ENCODE data around the gene MS4A1. TPM values are rescaled to one million over a fixed set of nuclear protein-coding genes. Genes with fewer than 3 reads are reported as not detected.
"Not testable (repeated sequence)": the region's sequence is repeated elsewhere in the genome, so short reads cannot be mapped to it uniquely, and the experiment has no call there.

MS4A1 gene
- not detected in 2 replicates for total RNA-seq (2014; rRNA removed; shearing (Covaris generic))

DNA sequence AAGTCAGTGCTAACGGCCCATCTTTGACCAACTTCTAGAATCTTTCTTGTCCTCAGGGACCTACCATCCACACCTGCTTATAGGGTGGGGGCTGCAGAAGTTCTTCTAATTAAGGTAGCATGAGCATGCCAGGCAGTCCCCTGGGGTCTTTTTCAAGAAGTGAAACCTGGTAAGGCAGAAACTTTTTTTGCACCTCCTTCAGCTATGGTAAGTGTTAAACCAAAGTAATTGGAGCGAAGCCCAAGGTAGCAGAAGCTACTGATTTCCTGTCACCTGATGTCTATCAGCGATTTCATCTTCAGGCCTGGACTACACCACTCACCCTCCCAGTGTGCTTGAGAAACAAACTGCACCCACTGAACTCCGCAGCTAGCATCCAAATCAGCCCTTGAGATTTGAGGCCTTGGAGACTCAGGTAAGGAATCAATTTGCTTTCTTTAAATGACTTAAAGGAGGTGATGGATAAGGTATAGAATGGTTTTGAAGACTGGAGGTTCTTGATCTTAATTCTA lies at the start of gene MS4A1:
TSS of gene MS4A1 (plus strand) at position 317 of the 512 bp plus-strand sequence. CDS start 6,528 bp downstream, outside the sequence.
- H3K36me3 ChIP-seq (replicated peaks; ENCODE audit: control insufficient read depth, insufficient read depth, low read length): no peaks in the 10 kb centered on the region
- H3K4me3 ChIP-seq (ENCODE audit: insufficient read depth, low read depth, low read length): no peak within 1 kb of the TSS
- no peaks in the 10 kb centered on the region for H3K27me3 ChIP-seq (ENCODE audit: control insufficient read depth, insufficient read depth, low read length)
- DNase-seq: no peak

- no peak overlapping the region for H3K4me3 ChIP-seq (ENCODE audit: insufficient read depth, low read depth, low read length)
- DNase-seq: no peak
- no peaks in the 10 kb centered on the region for H3K27me3 ChIP-seq (ENCODE audit: control insufficient read depth, insufficient read depth, low read length)
- no peaks in the 10 kb centered on the region for H3K36me3 ChIP-seq (replicated peaks; ENCODE audit: control insufficient read depth, insufficient read depth, low read length)
These were observed 35.6 kb upstream of the MS4A1 start for GRCh38 chr11:60420015-60420414.

DNA sequence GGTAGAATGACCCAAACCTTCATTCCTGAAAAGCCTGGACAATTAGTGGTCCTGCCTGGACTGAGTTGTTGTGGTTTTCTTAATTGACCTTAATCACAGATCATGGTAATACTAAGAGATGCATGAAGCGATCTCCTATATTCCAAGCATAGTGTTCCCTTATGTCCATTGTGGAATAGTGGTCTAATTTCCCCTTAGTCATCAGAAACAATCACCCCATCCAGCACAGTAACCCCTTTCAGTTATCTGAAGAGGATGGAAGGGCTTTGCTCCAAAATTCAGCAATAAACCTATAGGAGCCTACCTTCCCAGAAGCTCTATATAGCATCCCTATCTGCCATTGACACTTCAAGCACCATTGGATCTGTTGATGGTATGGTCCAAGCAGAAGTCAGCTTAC lies 33.0 kb upstream of the MS4A1 start:
- no peaks in the 10 kb centered on the region for H3K27me3 ChIP-seq (ENCODE audit: control insufficient read depth, insufficient read depth, low read length)
- no peak for DNase-seq
- no peaks in the 10 kb centered on the region for H3K36me3 ChIP-seq (replicated peaks; ENCODE audit: control insufficient read depth, insufficient read depth, low read length)
- H3K4me3 ChIP-seq (ENCODE audit: insufficient read depth, low read depth, low read length): no peak overlapping the region

DNA sequence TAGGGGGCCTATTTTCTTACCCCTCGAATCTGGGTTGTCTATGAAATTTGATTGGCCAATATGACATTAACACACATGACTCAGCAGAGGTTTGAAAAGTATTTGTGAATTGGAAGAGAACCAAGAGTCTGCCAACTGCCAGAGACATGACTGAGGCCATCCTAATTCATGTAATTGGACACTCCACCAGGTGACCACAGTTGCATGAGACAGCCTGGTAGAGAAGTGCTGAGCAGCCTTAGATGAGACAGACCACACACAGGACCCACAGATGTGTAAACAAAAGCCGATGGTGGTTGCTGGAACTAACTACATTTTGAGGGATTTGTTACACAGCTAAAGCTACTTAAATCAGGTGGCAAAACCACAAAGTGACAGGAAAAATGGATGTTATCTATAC lies 27.1 kb upstream of the MS4A1 start:
- Histone ChIP-seq H3K27me3 (ENCODE audit: control insufficient read depth, insufficient read depth, low read length) (no peaks in the 10 kb centered on the region), H3K4me3 (ENCODE audit: insufficient read depth, low read depth, low read length) (no peak overlapping the region), H3K36me3 (replicated peaks; ENCODE audit: control insufficient read depth, insufficient read depth, low read length) (no peaks in the 10 kb centered on the region)
- DNase-seq: no peak

DNA sequence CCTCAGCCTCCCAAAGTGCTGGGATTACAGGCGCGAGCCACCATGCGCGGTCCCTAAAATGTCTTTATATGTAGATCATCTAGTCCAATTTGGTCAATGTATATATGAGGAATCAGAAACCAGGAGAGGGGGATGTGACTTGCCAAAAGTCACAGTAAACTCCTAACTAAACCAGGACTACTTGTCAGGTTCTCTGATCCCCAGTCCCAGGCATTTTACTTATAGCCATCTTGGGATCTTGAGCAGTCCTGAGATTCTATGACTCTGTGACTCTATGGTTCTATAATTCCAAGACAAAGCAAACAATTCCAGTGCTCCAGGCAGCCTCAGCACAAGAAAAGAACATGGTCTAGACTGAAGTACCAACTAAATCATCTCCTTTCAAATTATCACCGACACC lies 26.4 kb upstream of the MS4A1 start, which contains the start of gene MS4A5:
TSS of gene MS4A5 (plus strand) at position 301 of the 400 bp plus-strand sequence. CDS start 103 bp downstream, outside the sequence.
- H3K27me3 ChIP-seq (ENCODE audit: control insufficient read depth, insufficient read depth, low read length): no peaks in the 10 kb centered on the region
- no peak within 1 kb of the TSS for H3K4me3 ChIP-seq (ENCODE audit: insufficient read depth, low read depth, low read length)
- DNase-seq: no peak
- H3K36me3 ChIP-seq (replicated peaks; ENCODE audit: control insufficient read depth, insufficient read depth, low read length): no peaks in the 10 kb centered on the region

DNA sequence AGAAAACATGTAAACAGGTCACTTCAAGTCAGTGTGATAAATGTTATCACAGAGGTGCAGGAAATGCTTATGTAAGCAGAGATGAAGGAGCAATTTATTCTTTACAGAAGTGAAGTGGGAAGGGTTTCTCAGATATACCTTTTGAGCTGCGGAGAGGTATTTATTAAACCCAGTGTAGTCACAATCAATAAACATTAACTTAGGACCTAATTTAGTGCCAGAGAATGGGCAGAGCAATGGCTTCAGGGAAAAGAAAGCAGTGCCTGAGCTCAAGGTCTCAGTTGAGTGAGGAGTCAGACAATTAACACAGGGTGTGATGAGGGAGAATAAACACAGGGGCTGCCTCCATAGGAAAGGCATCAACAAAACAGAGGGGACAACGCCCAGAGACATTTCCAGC lies 24.4 kb upstream of the MS4A1 start:
- no peaks in the 10 kb centered on the region for H3K27me3 ChIP-seq (ENCODE audit: control insufficient read depth, insufficient read depth, low read length)
- no peak overlapping the region for H3K4me3 ChIP-seq (ENCODE audit: insufficient read depth, low read depth, low read length)
- H3K36me3 ChIP-seq (replicated peaks; ENCODE audit: control insufficient read depth, insufficient read depth, low read length): no peaks in the 10 kb centered on the region
- no peak for DNase-seq

GRCh38 chr11:60433401-60433800 lies 22.2 kb upstream of the MS4A1 start:
- no peak overlapping the region for H3K4me3 ChIP-seq (ENCODE audit: insufficient read depth, low read depth, low read length)
- H3K36me3 ChIP-seq (replicated peaks; ENCODE audit: control insufficient read depth, insufficient read depth, low read length): no peaks in the 10 kb centered on the region
- DNase-seq: no peak
- no peaks in the 10 kb centered on the region for H3K27me3 ChIP-seq (ENCODE audit: control insufficient read depth, insufficient read depth, low read length)

DNA sequence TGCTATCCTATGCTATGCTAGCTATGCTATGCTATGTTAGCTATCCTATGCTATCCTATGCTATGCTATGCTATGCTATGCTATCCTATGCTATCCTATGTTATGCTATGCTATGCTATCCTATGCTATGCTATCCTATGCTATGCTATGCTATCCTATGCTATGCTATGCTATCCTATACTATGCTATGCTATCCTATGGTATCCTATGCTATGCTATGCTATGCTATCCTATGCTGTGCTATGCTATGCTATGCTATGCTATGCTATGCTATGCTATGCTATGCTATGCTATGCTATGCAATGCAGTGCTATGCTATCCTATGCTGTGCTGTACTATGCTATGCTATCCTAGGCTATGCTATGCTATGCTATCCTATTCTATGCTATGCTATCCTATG lies 8.6 kb upstream of the MS4A1 start:
- H3K36me3 ChIP-seq (replicated peaks; ENCODE audit: control insufficient read depth, insufficient read depth, low read length): no peaks in the 10 kb centered on the region

DNA sequence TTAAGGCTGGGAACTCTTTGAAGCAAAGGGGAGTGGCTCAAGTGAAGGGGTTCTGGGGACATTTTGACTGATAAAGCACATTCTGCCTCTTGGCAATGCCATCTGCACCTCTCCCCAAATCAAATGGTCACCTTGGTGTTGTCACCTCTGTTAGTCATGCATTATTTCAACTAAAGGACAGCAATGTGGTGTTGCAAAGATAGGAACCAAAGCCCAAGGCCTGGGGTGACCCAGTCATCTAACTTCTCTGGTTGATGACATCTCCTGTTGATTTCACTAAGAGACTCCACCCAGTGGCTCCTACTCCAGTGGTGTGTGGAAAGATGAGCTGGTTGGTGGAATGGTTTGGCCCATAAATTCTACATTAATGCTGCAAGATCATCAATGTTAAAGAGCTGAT lies 7.8 kb upstream of the MS4A1 start:
- H3K27me3 ChIP-seq (ENCODE audit: control insufficient read depth, insufficient read depth, low read length): no peaks in the 10 kb centered on the region
- H3K4me3 ChIP-seq (ENCODE audit: insufficient read depth, low read depth, low read length): no peak overlapping the region
- DNase-seq: no peak
- H3K36me3 ChIP-seq (replicated peaks; ENCODE audit: control insufficient read depth, insufficient read depth, low read length): no peaks in the 10 kb centered on the region

More for the DNA sequence above, 8.6 kb upstream of the MS4A1 start:
- Histone ChIP-seq H3K4me3 (ENCODE audit: insufficient read depth, low read depth, low read length) (no peak overlapping the region), H3K27me3 (ENCODE audit: control insufficient read depth, insufficient read depth, low read length) (no peaks in the 10 kb centered on the region)
- no peak for DNase-seq

GRCh38 chr11:60451185-60451584 lies 4.5 kb upstream of the MS4A1 start:
- H3K36me3 ChIP-seq (replicated peaks; ENCODE audit: control insufficient read depth, insufficient read depth, low read length); H3K27me3 ChIP-seq (ENCODE audit: control insufficient read depth, insufficient read depth, low read length); DNase-seq; H3K4me3 ChIP-seq (ENCODE audit: insufficient read depth, low read depth, low read length): not testable (repeated sequence)

DNA sequence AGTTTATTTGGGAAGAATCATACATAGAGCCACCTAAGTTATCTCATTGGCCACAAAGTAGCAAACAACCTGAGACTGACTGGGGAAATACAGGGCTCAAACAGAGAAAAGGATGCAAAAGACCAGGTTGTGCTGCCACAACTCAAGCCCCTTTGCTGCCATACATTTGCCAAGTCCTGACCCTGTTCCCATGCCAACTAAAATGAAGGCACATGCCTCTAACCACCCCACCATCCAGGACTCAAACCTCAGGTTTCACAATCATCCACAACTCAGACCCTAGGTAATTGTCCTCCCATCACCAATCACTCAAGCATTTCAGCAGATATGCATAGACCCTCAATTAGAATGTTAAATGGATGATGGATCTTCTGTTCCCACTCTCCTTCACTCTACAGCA lies 1.4 kb upstream of the MS4A1 start:
- Histone ChIP-seq H3K4me3 (ENCODE audit: insufficient read depth, low read depth, low read length) (no peak overlapping the region), H3K27me3 (ENCODE audit: control insufficient read depth, insufficient read depth, low read length) (no peaks in the 10 kb centered on the region), H3K36me3 (replicated peaks; ENCODE audit: control insufficient read depth, insufficient read depth, low read length) (no peaks in the 10 kb centered on the region)
- no peak for DNase-seq

GRCh38 chr11:60457576-60457975 lies 1.9 kb downstream of the MS4A1 start:
- no peaks in the 10 kb centered on the region for H3K36me3 ChIP-seq (replicated peaks; ENCODE audit: control insufficient read depth, insufficient read depth, low read length)
- no peaks in the 10 kb centered on the region for H3K27me3 ChIP-seq (ENCODE audit: control insufficient read depth, insufficient read depth, low read length)
- H3K4me3 ChIP-seq (ENCODE audit: insufficient read depth, low read depth, low read length): no peak overlapping the region
- no peak for DNase-seq

DNA sequence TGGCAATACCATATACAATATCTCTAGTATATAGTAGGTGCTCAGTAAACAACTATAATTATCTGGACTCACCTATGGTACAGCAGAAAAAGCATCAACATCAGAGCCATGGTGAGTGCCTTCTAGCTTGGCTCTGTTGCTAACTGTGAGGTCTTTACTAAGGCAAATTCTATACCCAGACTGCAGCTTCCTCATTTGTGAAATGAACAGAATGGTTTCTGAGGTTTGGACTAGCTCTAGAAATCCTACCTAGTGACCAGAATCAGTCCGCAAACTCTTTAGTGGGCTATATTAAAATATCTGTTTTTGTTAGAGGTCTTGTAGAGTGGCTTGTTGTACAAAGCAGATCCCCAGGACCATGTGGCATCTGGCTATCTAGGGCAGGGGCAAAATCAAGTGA lies 3.7 kb downstream of the MS4A1 start:
- Histone ChIP-seq H3K4me3 (ENCODE audit: insufficient read depth, low read depth, low read length) (no peak overlapping the region), H3K36me3 (replicated peaks; ENCODE audit: control insufficient read depth, insufficient read depth, low read length) (no peaks in the 10 kb centered on the region), H3K27me3 (ENCODE audit: control insufficient read depth, insufficient read depth, low read length) (no peaks in the 10 kb centered on the region)
- DNase-seq: no peak

DNA sequence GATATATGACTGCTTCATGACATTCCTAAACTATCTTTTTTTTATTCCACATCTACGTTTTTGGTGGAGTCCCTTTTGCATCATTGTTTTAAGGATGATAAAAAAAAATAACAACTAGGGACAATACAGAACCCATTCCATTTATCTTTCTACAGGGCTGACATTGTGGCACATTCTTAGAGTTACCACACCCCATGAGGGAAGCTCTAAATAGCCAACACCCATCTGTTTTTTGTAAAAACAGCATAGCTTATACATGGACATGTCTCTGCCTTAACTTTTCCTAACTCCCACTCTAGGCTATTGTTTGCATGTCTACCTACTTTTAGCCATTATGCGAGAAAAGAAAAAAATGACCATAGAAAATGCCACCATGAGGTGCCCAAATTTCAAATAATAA lies 13.2 kb downstream of the MS4A1 start:
- no peak for DNase-seq
- H3K36me3 ChIP-seq (replicated peaks; ENCODE audit: control insufficient read depth, insufficient read depth, low read length): no peaks in the 10 kb centered on the region
- H3K27me3 ChIP-seq (ENCODE audit: control insufficient read depth, insufficient read depth, low read length): no peaks in the 10 kb centered on the region
- no peak overlapping the region for H3K4me3 ChIP-seq (ENCODE audit: insufficient read depth, low read depth, low read length)

GRCh38 chr11:60469723-60470122 lies 14.1 kb downstream of the MS4A1 start:
- Histone ChIP-seq H3K36me3 (replicated peaks; ENCODE audit: control insufficient read depth, insufficient read depth, low read length) (no peaks in the 10 kb centered on the region), H3K27me3 (ENCODE audit: control insufficient read depth, insufficient read depth, low read length) (no peaks in the 10 kb centered on the region), H3K4me3 (ENCODE audit: insufficient read depth, low read depth, low read length) (no peak overlapping the region)
- no peak for DNase-seq

- H3K4me3 ChIP-seq (ENCODE audit: insufficient read depth, low read depth, low read length): no peak overlapping the region
- H3K36me3 ChIP-seq (replicated peaks; ENCODE audit: control insufficient read depth, insufficient read depth, low read length): no peaks in the 10 kb centered on the region
- no peaks in the 10 kb centered on the region for H3K27me3 ChIP-seq (ENCODE audit: control insufficient read depth, insufficient read depth, low read length)
- no peak for DNase-seq
These were observed 21.4 kb downstream of the MS4A1 start for GRCh38 chr11:60477035-60477445.

Measured in H7 (cell line).